ENCODE results near the gene SPAG4.

Gene SPAG4

DNA sequence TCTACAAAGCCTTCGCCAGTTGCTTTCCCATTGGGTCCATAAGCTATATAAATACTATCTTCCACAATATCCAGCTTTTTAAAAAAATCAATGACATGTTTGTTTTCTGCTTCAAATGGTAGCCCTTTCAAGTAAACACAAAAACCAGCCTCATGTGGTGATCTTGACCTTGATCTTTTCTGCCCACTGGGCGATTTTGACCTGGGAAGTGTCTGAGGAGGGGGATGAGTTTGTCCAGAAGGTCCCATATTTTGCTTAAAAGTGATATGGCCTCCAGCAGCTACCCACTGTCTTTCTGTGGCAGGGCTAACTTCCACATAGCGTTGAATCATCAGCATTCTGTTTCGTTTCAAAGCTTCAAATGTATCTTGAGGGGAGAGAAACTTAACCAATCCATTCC is 38.3 kb downstream of the SPAG4 start:
- Histone ChIP-seq H3K9ac (ENCODE audit: low read length) (no peak overlapping the region), H3F3A (ENCODE audit: insufficient read depth, low read length) (0 out of 2 replicates have a peak, but pooled peaks cover 6% of the 10 kb centered on the region), H3K4me1 (ENCODE audit: low read length) (no peaks in the 10 kb centered on the region), H2AFZ (ENCODE audit: low read length) (no peak overlapping the region), H3K79me2 (ENCODE audit: low read length) (peaks cover 93% of the 10 kb centered on the region), H3K36me3 (replicated peaks; ENCODE audit: insufficient read depth, low read length) (peaks cover 30% of the 10 kb centered on the region), H3K9me2 (replicated peaks; ENCODE audit: insufficient read depth, low read length) (no peaks in the 10 kb centered on the region), H3K27me3 (replicated peaks; ENCODE audit: insufficient read depth, low read length) (no peaks in the 10 kb centered on the region), H4K20me1 (ENCODE audit: insufficient read depth, low read length) (peaks cover 54% of the 10 kb centered on the region), H3K9me3 (replicated peaks; ENCODE audit: insufficient read depth, low read length) (no peaks in the 10 kb centered on the region), H3K4me2 (ENCODE audit: low read depth, low read length) (no peak overlapping the region), H3K4me3 (ENCODE audit: low read length) (no peak overlapping the region), H3K27ac (ENCODE audit: low read length) (no peak overlapping the region)
- TF ChIP-seq, protein P1, sequence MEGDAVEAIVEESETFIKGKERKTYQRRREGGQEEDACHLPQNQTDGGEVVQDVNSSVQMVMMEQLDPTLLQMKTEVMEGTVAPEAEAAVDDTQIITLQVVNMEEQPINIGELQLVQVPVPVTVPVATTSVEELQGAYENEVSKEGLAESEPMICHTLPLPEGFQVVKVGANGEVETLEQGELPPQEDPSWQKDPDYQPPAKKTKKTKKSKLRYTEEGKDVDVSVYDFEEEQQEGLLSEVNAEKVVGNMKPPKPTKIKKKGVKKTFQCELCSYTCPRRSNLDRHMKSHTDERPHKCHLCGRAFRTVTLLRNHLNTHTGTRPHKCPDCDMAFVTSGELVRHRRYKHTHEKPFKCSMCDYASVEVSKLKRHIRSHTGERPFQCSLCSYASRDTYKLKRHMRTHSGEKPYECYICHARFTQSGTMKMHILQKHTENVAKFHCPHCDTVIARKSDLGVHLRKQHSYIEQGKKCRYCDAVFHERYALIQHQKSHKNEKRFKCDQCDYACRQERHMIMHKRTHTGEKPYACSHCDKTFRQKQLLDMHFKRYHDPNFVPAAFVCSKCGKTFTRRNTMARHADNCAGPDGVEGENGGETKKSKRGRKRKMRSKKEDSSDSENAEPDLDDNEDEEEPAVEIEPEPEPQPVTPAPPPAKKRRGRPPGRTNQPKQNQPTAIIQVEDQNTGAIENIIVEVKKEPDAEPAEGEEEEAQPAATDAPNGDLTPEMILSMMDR (IDR thresholded peaks at IDR 0.05; ENCODE audit: low read length): no peak
- TF ChIP-seq EZH2 (optimal IDR thresholded peaks at IDR 0.05; ENCODE audit: low read depth, low read length) (no peak), EZH2phosphoT487 (IDR thresholded peaks at IDR 0.05; ENCODE audit: low read length) (no peak)
- no peak for DNase-seq

DNA sequence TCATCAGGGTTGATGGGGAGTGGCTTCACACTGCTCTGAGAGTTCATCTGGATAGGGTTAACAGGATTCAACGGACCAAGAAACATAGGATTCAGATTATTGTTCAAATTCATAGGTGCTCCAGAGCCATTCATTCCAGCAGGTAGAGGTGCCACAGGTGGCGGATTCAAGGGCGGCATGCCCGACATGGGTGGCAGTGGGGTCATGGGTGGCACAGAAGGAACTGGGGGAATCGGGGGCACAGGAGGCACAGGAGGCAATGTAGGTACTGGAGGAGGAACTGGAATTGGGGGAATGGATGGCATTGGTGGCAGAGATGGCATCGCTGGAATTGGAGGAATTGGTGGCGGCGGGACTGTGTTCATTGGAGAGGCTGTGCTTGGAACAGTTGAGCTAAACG is 38.8 kb downstream of the SPAG4 start:
- H3K9me3 ChIP-seq (replicated peaks; ENCODE audit: insufficient read depth, low read length): no peaks in the 10 kb centered on the region
- no peak overlapping the region for H2AFZ ChIP-seq (ENCODE audit: low read length)
- no peak overlapping the region for H3K4me2 ChIP-seq (ENCODE audit: low read depth, low read length)
- H3K36me3 ChIP-seq (replicated peaks; ENCODE audit: insufficient read depth, low read length): peaks cover 30% of the 10 kb centered on the region
- H3K27me3 ChIP-seq (replicated peaks; ENCODE audit: insufficient read depth, low read length): no peaks in the 10 kb centered on the region
- peaks cover 94% of the 10 kb centered on the region for H3K79me2 ChIP-seq (ENCODE audit: low read length)
- no peaks in the 10 kb centered on the region for H3K4me1 ChIP-seq (ENCODE audit: low read length)
- H3F3A ChIP-seq (ENCODE audit: insufficient read depth, low read length): 0 out of 2 replicates have a peak, but pooled peaks cover 6% of the 10 kb centered on the region
- no peak overlapping the region for H3K9ac ChIP-seq (ENCODE audit: low read length)
- peaks cover 59% of the 10 kb centered on the region for H4K20me1 ChIP-seq (ENCODE audit: insufficient read depth, low read length)
- no peaks in the 10 kb centered on the region for H3K9me2 ChIP-seq (replicated peaks; ENCODE audit: insufficient read depth, low read length)
- TF ChIP-seq EZH2phosphoT487 (IDR thresholded peaks at IDR 0.05; ENCODE audit: low read length) (no peak), EZH2 (optimal IDR thresholded peaks at IDR 0.05; ENCODE audit: low read depth, low read length) (no peak)
- TF ChIP-seq, protein P1 (IDR thresholded peaks at IDR 0.05; ENCODE audit: low read length): no peak
- DNase-seq: no peak
- H3K27ac ChIP-seq (ENCODE audit: low read length): no peak overlapping the region
- H3K4me3 ChIP-seq (ENCODE audit: low read length): no peak overlapping the region

DNA sequence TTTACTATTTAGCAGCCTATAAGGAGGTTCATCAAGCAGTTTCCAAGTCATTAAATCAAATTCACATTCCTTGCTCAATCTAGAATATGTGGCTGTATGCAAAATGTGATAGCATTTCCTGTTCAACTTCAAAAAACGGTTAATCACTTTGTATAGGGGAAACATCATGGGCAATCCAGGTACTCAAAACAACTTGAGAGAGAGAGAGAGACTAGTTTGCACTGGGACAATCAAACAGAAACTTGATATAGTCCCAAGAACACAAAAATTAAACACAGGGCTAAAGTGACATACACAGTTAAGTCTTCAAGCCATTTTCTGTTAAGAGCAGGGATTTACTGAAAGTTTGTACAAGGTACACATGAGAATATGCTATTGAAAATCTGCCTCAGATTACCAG is 41.6 kb downstream of the SPAG4 start:
- Histone ChIP-seq H3K9me3 (replicated peaks; ENCODE audit: insufficient read depth, low read length) (no peaks in the 10 kb centered on the region), H3K27ac (ENCODE audit: low read length) (no peak overlapping the region), H3K36me3 (replicated peaks; ENCODE audit: insufficient read depth, low read length) (peaks cover 28% of the 10 kb centered on the region), H3K79me2 (ENCODE audit: low read length) (peaks cover 99% of the 10 kb centered on the region), H3K4me1 (ENCODE audit: low read length) (peaks cover 23% of the 10 kb centered on the region), H3K27me3 (replicated peaks; ENCODE audit: insufficient read depth, low read length) (no peaks in the 10 kb centered on the region), H3K4me2 (ENCODE audit: low read depth, low read length) (no peak overlapping the region), H3K9ac (ENCODE audit: low read length) (no peak overlapping the region), H3K9me2 (replicated peaks; ENCODE audit: insufficient read depth, low read length) (no peaks in the 10 kb centered on the region), H4K20me1 (ENCODE audit: insufficient read depth, low read length) (peaks cover 81% of the 10 kb centered on the region), H3K4me3 (ENCODE audit: low read length) (no peak overlapping the region), H3F3A (ENCODE audit: insufficient read depth, low read length) (peaks cover 17% of the 10 kb centered on the region; the same call in 1 of the 2 replicates), H2AFZ (ENCODE audit: low read length) (no peak overlapping the region)
- no peak for TF ChIP-seq EZH2 (optimal IDR thresholded peaks at IDR 0.05; ENCODE audit: low read depth, low read length)
- no peak for TF ChIP-seq EZH2phosphoT487 (IDR thresholded peaks at IDR 0.05; ENCODE audit: low read length)
- TF ChIP-seq, protein P1 (IDR thresholded peaks at IDR 0.05; ENCODE audit: low read length): no peak
- no peak for DNase-seq
